Endothelial cell of umbilical vein (primary cell): Measurements from ENCODE around the gene TIMP4. TPM values are rescaled to one million over a fixed set of nuclear protein-coding genes. Genes with fewer than 3 reads are reported as not detected.

Source experiments
- BruUV-seq: library from RNA; stranded (reverse); fragments of 400-500 nt; replicated peaks from 2 replicates; lab custom pipeline; 2021; lab: Mats Ljungman, UMichigan
- CTCF ChIA-PET: fragments of 300-600, 350-600 bp; sonication (Branson Sonifier 250); formaldehyde crosslinking; loops from one replicate; lab custom pipeline; 2021; ENCODE audit warnings: antibody characterized with exemption, inconsistent platforms; lab: Charles Lee
- POLR2A ChIA-PET: fragments of 300-600, 350-600 bp; sonication (Branson Sonifier 250); formaldehyde crosslinking; loops from one replicate; lab custom pipeline; 2021; ENCODE audit warnings: antibody characterized with exemption, inconsistent platforms; lab: Charles Lee
- DNase-seq: peaks from one replicate; pipeline ENCODE4 v3.0.0-alpha.2; 2011; ENCODE audit warnings: low read depth, low spot score
- FAIRE-seq: peaks from 2 replicates; lab custom pipeline; 2011; peaks lifted over from hg19 to GRCh38; lab: Jason Lieb, UNC
- H2AFZ ChIP-seq: 2 replicates; pipeline ENCODE4 v1.6.0; 2012; ENCODE audit warnings: low read depth, low read length, control low read depth, inconsistent platforms
- H3K27ac ChIP-seq: 2 replicates; pipeline ENCODE4 v1.5.1; 2011; ENCODE audit warnings: low read depth, mild to moderate bottlenecking, control low read depth, low read length, moderate library complexity; ENCODE audit not compliant: insufficient read depth
- H3K27me3 ChIP-seq, 2 experiments: 2 replicates each; pipeline versions ENCODE4 v1.6.0 to v1.6.1; 2011; ENCODE audit warnings: low read length in 2 of 2, mixed read lengths in 1 of 2; ENCODE audit not compliant: control insufficient read depth in 2 of 2, insufficient read depth in 2 of 2
- H3K36me3 ChIP-seq, 2 experiments: 2 replicates in 1 of 2; 3 replicates in 1 of 2; pipeline ENCODE4 v1.5.1; 2011; ENCODE audit warnings: low read length in 2 of 2, mild to moderate bottlenecking in 1 of 2, moderate library complexity in 1 of 2; ENCODE audit not compliant: control insufficient read depth in 2 of 2, insufficient read depth in 2 of 2; ENCODE audit errors: extremely low read depth in 1 of 2
- H3K4me1 ChIP-seq: 3 replicates; pipeline ENCODE4 v1.5.1; 2011; ENCODE audit warnings: mild to moderate bottlenecking, low read length; ENCODE audit not compliant: control insufficient read depth, insufficient read depth; ENCODE audit errors: extremely low read depth
- H3K4me2 ChIP-seq: 2 replicates; pipeline ENCODE4 v1.6.1; 2011; ENCODE audit warnings: low read length, control low read depth, mixed read lengths; ENCODE audit not compliant: insufficient read depth
- H3K4me3 ChIP-seq, 3 experiments: fragments of 200-600 bp in 1 of 3; sonication (generic), shearing (Covaris generic) in 1 of 3; replicated peaks in 1 of 3; 2 replicates each; pipeline ENCODE4 v1.5.1; 2011 to 2016; ENCODE audit warnings: control low read depth in 3 of 3, low read length in 3 of 3, mild to moderate bottlenecking in 2 of 3, inconsistent platforms in 1 of 3, low read depth in 1 of 3, moderate library complexity in 1 of 3; ENCODE audit not compliant: insufficient read depth in 1 of 3
- H3K79me2 ChIP-seq: 2 replicates; pipeline ENCODE4 v1.6.0; 2012; ENCODE audit warnings: low read length, inconsistent platforms; ENCODE audit not compliant: control insufficient read depth, insufficient read depth
- H3K9ac ChIP-seq: replicated peaks from 2 replicates; pipeline ENCODE3; 2011; ENCODE audit warnings: low read length, control low read depth; ENCODE audit not compliant: insufficient read depth; ENCODE audit errors: extremely low read depth
- H3K9me1 ChIP-seq: replicated peaks from 3 replicates; pipeline ENCODE4 v1.6.0; 2011; ENCODE audit warnings: mild to moderate bottlenecking, low read length; ENCODE audit not compliant: control insufficient read depth, insufficient read depth; ENCODE audit errors: extremely low read depth
- H3K9me3 ChIP-seq: replicated peaks from 2 replicates; pipeline ENCODE4 v1.5.1; 2012; ENCODE audit warnings: low read length, inconsistent platforms; ENCODE audit not compliant: control insufficient read depth, insufficient read depth
- H4K20me1 ChIP-seq: replicated peaks from 2 replicates; pipeline ENCODE3; 2011; ENCODE audit warnings: mild to moderate bottlenecking, low read length; ENCODE audit not compliant: control insufficient read depth, insufficient read depth; ENCODE audit errors: extremely low read depth
- CTCF ChIP-seq, 2 donors: IDR thresholded peaks; 1 replicate in 1 of 2; 2 replicates in 1 of 2; pipeline ENCODE4 v1.5.1; 2011; ENCODE audit warnings: low read length in 2 of 2, mild to moderate bottlenecking in 2 of 2, moderate library complexity in 2 of 2, control low read depth in 1 of 2, inconsistent platforms in 1 of 2, low read depth in 1 of 2; ENCODE audit not compliant: insufficient read depth in 1 of 2; ENCODE audit errors: extremely low read depth in 1 of 2
- EZH2 ChIP-seq: IDR thresholded peaks from 2 replicates; pipeline ENCODE4 v1.6.1; 2012; ENCODE audit warnings: borderline replicate concordance, low read depth, mild to moderate bottlenecking, moderate library complexity, low read length, inconsistent platforms; ENCODE audit not compliant: severe bottlenecking
- FOS ChIP-seq: IDR thresholded peaks from 2 replicates; pipeline ENCODE4 v1.6.1; 2011; ENCODE audit warnings: mild to moderate bottlenecking, low read length, moderate library complexity, borderline replicate concordance; ENCODE audit not compliant: insufficient read depth
- GATA2 ChIP-seq: IDR thresholded peaks from 2 replicates; pipeline ENCODE4 v1.7.0; 2011; ENCODE audit warnings: low read depth, mild to moderate bottlenecking, moderate library complexity, mixed read lengths, low read length; ENCODE audit not compliant: insufficient read length, insufficient read depth
- JUN ChIP-seq: IDR thresholded peaks from 2 replicates; pipeline ENCODE4 v1.6.1; 2011; ENCODE audit warnings: borderline replicate concordance, low read depth; ENCODE audit not compliant: insufficient read length, insufficient read depth
- MAX ChIP-seq: IDR thresholded peaks from 2 replicates; pipeline ENCODE4 v1.6.1; 2011; ENCODE audit not compliant: insufficient read depth, insufficient read length
- MYC ChIP-seq: IDR thresholded peaks from one replicate; pipeline ENCODE4 v1.6.1; 2011; ENCODE audit warnings: mild to moderate bottlenecking, low read depth, low read length
- POLR2A ChIP-seq: IDR thresholded peaks from 2 replicates; pipeline ENCODE4 v1.6.1; 2012; ENCODE audit warnings: low read depth, mild to moderate bottlenecking, control low read depth, low read length
- POLR2AphosphoS5 ChIP-seq: IDR thresholded peaks from 2 replicates; pipeline ENCODE4 v1.6.1; 2012; ENCODE audit warnings: low read depth, mild to moderate bottlenecking, control low read depth, low read length, moderate library complexity; ENCODE audit not compliant: insufficient read depth
- dilution Hi-C: fragments of 300-500 bp; cut with MboI; formaldehyde crosslinking; loops from one replicate; pipeline ENCODE4 v1.15.0; 2019; ENCODE audit warnings: low sequenced_read_pairs; ENCODE audit not compliant: extremely low pct_ligation_motif_present
- intact Hi-C: fragments of 100-400 bp; cut with micrococcal nuclease; formaldehyde crosslinking; loops from one replicate; pipeline ENCODE4 v1.10.0; 2022
- polyA plus RNA-seq, 4 experiments: library from polyadenylated mRNA; depleted of rRNA in 3 of 4; stranded (reverse) in 3 of 4; unstranded in 1 of 4; fragments of >200 nt; gene quantifications; 2 replicates each; pipeline versions ENCODE4 v1.2.1 to v1.2.3, GENCODE V29; 2011 to 2012; ENCODE audit warnings: missing spikeins in 1 of 4
- total RNA-seq: library from RNA; stranded (reverse); gene quantifications from 2 replicates; pipeline ENCODE4 v1.2.3, GENCODE V29; 2021

TIMP4 gene
- total and polyA plus RNA-seq, 2 donors (not counting 3 experiments of a cell fraction or from before 2014, with no cell fraction given) = 0.07 to 0.40 TPM

- H3K4me3 ChIP-seq = no peak overlapping the region
- no peaks in the 10 kb centered on the region for H3K27me3 ChIP-seq
- no peak overlapping the region for H3K27ac ChIP-seq
- H3K9me3 ChIP-seq = no peaks in the 10 kb centered on the region
- no peaks in the 10 kb centered on the region for H3K36me3 ChIP-seq
- intact Hi-C loops = loop anchor here (10.0 kb wide), 1 partner anchor 780 kb away; no protein-coding TSS in a partner anchor
- CTCF ChIA-PET = no interaction called here
- POLR2A ChIA-PET = no interaction called here
- TF ChIP-seq CTCF (IDR thresholded peaks at IDR 0.05; ENCODE audit: extremely low read depth in 1 of 2, insufficient read depth in 1 of 2, low read depth in 1 of 2, low read length in 2 of 2) (no peak), GATA2 (no peak), FOS (no peak), JUN (no peak), MAX (no peak), POLR2A (no peak), EZH2 (no peak), MYC (no peak), POLR2AphosphoS5 (no peak)
- dilution Hi-C loops = no loop called here
- no peaks in the 10 kb centered on the region for H3K9me1 ChIP-seq
- no peak overlapping the region for H3K4me2 ChIP-seq
- no peaks in the 10 kb centered on the region for H3K4me1 ChIP-seq
- DNase-seq (no peak), FAIRE-seq (no peak)
- H3K9ac ChIP-seq = no peak overlapping the region
- BruUV-seq = no TSS peak
- no peaks in the 10 kb centered on the region for H4K20me1 ChIP-seq
- no peaks in the 10 kb centered on the region for H3K79me2 ChIP-seq
- no peak overlapping the region for H2AFZ ChIP-seq
Measured at GRCh38 chr3:12205171-12205570, 46.5 kb upstream of the TIMP4 start.
